ENCODE data around the gene RC3H1.
"Not testable (repeated sequence)": the region's sequence is repeated elsewhere in the genome, so short reads cannot be mapped to it uniquely, and the experiment has no call there.

RC3H1 gene

DNA sequence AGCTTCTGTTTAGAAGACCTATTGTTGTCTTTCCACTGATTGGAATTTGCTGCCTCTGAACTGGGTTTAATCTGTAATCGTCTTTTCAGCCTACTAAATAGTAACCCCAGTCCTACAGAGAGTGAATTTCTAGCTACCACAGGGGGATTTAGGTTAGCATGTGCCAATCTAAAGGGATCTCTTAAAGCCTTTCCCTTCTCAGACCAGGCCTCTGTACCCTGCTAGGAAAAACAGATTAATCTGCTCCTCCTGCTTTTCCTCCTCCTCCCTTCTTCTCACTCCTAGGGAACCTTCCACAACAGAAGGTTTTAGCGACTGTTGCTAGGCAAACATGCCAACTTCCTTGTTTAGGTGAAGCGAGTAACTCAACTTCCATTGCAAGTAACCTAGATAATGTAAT lies 1.3 kb upstream of the RC3H1 start:
- DNase-seq (ENCODE audit: low read depth), result peak; percentile 41

GRCh38 chr1:174022976-174023277 lies 770 bp upstream of the RC3H1 start:
- no peak for DNase-seq (ENCODE audit: low read depth)

DNA sequence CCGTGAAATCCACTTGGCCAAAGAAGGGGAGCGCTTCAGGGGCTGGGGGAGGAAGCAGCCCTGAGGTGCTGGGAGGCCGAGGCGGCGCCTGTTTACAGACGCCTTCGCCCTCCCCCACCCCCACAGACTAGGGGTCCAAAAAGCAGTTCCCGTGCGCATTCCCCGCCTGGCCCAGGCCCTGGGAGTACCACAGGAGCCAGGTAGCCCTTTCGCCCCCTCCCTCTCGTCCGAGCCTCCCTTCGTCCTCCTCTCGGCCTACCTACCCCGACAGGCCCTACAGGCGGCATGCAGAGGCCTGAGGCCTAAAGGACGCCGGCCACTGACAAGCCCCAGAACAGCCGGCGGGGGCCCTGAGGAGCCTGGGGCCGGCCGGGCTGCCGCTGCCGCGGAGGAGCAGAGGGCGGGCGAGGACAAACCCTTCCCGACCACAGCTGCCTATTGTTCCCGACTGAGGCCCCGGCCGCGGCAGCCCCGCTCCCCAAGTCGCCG lies 522 bp downstream of the RC3H1 start:
- peak; percentile 67 for DNase-seq (ENCODE audit: low read depth)

- no peak for DNase-seq (ENCODE audit: low read depth)
Observed at GRCh38 chr1:174018565-174018964, 3.6 kb downstream of the RC3H1 start.

DNA sequence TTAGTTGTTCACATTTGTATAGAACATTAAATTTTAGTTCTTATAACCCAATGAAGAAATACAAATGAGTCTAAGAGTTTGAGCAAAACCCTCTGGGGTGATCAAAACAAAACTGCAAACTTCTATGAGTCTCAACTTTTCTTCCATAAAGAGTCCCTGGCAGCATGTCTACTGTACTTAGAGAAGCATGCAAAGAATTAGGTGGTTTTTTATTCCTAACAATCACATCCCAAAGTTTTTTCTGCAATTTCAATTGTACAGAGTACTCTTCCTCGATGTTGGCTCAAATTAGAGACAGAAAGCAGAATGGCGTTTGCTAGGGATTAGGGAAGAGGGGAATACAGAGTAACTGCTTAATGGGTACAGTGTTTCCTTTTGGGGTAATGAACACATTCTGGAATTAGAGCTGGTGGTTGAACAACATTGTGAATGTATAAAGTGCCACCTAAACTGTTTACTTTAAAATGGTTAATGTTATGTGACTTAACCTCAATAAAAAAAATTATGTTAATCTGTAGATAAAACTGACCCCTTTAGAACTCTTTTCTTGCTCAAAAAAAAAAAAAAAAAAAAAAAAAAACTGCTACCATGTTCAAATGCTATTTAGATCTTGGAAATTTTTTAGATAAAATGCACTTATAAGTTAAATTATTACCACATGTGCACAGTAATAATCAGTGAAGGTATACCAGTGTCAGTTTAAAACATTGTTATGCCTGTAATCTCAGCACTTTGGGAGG lies 4.8 kb downstream of the RC3H1 start:
- DNase-seq (ENCODE audit: low read depth), result no peak

- DNase-seq (ENCODE audit: low read depth), result peak; percentile 21
Observed at GRCh38 chr1:174013864-174014418, 8.2 kb downstream of the RC3H1 start.

GRCh38 chr1:174008979-174009378 lies 13.2 kb downstream of the RC3H1 start:
- no peak for DNase-seq (ENCODE audit: low read depth)

DNA sequence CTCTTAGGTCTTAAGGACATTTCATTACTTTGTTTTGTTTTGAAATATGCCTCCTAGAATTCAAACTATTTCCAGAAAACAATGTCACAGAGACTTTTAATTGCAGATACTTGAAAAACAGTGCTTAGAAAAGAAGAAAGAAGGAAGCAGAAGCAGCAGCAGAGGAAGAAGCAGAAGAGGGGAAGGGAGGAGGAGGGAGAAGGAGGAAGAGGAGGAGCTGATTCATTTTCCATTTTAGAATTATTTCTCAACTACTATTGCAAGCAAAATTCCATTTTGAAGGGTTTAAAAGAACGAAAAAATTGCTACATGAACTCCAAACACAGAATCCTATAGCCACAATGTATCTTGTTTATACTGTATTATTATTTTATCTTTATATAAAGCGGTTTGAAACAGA lies 13.9 kb downstream of the RC3H1 start:
- no peak for DNase-seq (ENCODE audit: low read depth)

DNA sequence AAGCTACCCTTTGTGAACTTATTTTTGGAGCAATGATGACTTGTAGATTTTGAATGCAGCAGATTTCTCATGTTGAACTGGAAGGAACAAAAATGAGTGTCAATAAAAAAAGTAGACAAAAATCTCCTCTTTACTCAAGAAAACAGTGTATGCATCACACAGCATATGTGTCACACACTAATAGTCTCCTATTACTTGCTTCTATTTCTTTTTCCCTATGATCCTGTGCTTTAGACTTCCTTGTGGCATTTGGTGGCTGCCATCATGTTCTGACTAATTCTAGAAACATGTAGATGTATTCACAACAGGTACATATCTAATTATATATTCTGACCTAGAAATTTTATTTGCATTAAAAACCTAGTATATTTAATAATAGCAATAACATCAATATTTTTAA lies 14.3 kb downstream of the RC3H1 start:
- DNase-seq (ENCODE audit: low read depth), result peak; percentile 40

DNA sequence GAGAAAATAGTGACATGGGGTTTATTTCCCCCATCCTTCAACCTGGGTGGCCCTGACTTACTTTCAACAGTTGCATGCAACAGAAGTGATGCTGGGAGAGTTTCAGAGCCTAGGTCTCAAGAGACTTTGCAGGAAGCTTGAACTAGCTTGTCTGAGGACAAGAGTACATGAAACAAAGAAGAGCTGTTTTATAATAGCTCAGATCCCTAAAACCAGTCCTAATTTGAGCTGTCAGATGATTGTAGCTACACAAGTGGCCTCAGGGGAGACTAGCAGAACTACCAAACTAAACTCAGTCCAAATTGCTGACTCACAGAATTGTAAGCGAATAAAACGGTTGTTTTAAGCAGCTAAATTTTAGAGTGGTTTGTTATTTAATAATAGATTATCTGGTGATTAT lies 17.1 kb downstream of the RC3H1 start:
- peak; percentile 15 for DNase-seq (ENCODE audit: low read depth)

DNA sequence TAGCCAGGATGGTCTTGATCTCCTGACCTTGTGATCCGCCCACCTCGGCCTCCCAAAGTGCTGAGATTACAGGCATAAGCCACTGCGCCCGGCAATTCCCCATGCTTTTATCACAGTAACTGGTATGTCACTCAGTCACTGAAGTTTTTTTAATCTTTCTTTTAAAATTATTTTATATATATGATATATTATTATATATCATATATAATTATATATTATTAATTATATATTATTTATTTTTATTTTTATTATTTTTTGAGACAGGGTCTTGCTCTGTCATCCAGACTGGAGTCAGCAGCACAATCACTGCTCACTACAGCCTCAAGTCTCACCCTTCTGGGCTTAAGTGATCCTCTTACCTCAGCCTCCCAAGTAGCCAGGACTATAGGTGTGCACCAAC lies 18.3 kb downstream of the RC3H1 start:
- DNase-seq (ENCODE audit: low read depth), result no peak

GRCh38 chr1:174001573-174001972 lies 20.6 kb downstream of the RC3H1 start:
- no peak for DNase-seq (ENCODE audit: low read depth)

DNA sequence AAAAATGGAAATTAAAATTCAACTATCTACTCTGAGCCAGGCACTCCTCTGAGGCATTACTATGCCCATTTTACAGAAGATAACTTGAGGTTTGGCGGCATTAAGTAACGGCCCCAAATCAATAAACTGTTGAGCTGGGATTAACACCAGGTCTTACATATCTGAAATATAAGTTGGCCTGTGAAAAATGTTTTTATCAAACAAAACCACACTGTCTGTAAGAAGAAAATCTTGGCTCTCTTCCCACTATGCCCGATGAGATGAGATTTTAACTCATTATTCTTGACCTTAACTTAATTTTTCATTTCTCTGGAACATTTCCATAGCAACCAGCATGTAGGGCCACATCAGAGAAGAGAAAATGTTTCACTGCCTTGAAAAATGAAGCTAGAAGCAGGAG lies 21.8 kb downstream of the RC3H1 start:
- DNase-seq (ENCODE audit: low read depth), result no peak

DNA sequence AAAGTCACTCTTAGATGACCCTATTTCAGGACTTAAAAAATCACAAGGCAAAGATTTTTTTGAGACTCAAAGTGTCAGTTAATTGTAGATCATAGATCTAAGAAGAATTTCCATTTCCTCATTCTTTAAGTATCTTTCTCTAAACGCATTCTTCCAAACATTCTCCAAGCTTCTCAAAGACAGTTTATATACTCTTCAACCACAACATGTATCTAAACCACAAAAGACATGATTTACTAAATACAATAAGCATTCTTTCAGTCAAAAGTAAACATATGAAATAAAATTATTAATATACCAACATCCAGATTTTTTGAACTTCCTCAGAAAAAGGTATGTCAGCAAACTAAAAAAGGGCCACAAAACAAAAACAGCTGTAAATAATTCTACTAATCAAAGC lies 24.4 kb downstream of the RC3H1 start:
- peak; percentile 36 for DNase-seq (ENCODE audit: low read depth)

DNA sequence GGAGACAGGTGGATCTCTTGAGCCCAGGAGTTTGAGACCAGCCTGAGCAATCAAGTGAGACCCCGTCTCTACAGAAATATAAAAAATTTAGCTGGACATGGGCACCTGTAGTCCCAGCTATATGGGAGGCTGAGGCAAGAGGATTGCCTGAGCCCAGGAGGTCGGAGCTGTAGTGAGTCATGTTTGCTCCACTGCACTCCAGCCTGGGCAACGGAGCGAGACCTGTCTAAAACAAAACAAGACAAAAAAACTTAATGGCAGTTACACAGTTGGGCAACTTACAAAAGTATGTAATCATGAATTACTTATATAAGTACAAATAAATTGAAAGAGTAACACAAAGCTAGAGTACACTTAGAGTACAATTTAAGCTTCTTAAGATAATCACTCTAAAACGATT lies 25.2 kb downstream of the RC3H1 start:
- no peak for DNase-seq (ENCODE audit: low read depth)

- DNase-seq (ENCODE audit: low read depth), result peak; percentile 24
Observed at GRCh38 chr1:173995475-173995874, 26.7 kb downstream of the RC3H1 start.

GRCh38 chr1:173993948-173994347 lies 28.2 kb downstream of the RC3H1 start:
- not testable (repeated sequence) for DNase-seq (ENCODE audit: low read depth)

DNA sequence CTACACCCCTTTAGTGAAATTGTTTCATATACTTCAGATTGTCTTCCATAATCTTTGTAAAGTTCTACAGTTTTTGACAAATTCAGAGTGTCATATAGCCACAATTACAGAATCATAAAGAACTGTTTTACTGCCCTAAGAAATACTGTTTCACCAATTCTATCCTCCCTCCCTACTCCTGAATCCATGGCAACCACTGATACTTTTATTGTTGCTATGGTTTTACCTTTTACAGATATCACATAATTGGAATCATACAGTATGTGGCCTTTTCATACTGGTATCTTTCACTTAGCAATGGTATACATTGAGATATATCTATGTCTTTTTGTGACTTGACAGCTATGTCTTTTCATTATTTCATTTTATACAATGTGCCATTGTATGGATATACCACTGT lies 34.1 kb downstream of the RC3H1 start:
- DNase-seq (ENCODE audit: low read depth), result no peak

GRCh38 chr1:173986951-173987350 lies 35.2 kb downstream of the RC3H1 start:
- no peak for DNase-seq (ENCODE audit: low read depth)

DNA sequence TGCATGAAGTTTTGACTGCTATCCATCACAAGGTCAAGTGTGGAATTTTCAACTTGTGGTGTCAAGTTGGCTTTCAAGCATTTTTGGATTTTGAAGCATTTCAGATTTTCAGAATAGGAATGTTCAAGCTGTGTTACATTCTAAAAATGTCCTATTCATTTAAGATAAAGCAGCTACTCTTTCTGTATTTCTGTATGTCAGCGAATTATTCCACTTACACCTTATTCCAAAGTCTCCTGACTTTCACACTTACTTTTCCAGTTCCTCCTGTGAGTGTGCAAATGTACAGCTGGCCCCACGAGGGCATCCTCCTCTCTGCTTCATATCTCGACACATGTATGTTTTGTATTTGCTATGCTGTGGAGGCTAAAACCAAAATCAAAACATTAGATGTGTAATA lies 51.9 kb downstream of the RC3H1 start:
- DNase-seq (ENCODE audit: low read depth), result no peak

DNA sequence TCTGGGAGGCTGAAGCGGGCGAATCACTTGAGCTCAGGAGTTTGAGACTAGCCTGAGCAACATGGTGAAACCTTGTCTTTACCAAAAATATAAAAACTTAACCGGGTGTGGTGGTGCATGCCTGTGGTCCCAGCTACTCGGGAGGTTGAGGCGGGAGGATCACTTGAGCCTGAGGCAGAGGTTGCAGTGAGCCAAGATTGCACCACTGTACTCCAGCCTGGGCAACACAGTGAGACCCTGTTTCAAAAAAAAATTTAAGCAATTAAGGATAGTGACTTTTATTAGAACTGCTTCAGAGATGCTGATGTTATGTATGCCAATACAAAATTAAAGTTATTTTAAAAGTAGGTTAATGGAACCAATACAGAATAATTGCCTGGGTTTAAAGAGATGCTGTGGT lies 56.3 kb downstream of the RC3H1 start:
- not testable (repeated sequence) for DNase-seq (ENCODE audit: low read depth)

GRCh38 chr1:173963477-173963876 lies 58.7 kb downstream of the RC3H1 start:
- DNase-seq (ENCODE audit: low read depth), result no peak

DNA sequence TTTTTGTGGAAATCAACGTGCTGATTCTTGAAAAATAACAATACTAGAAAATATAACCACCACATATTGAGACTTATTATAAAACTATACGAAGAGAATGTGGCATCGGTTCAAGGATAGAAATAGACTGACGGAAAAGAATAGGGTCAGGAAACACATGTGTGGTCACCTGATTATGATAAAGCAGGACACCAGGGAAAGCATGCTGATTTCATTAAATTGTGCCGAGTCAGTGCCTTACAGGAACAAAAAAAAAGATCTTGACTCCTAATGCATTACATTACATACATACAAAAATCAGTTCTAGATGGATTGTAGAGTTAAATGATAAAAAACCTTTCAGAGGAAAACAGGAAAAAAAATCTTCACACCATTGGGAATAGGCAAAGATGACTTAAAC lies 61.5 kb downstream of the RC3H1 start:
- DNase-seq (ENCODE audit: low read depth), result no peak

DNA sequence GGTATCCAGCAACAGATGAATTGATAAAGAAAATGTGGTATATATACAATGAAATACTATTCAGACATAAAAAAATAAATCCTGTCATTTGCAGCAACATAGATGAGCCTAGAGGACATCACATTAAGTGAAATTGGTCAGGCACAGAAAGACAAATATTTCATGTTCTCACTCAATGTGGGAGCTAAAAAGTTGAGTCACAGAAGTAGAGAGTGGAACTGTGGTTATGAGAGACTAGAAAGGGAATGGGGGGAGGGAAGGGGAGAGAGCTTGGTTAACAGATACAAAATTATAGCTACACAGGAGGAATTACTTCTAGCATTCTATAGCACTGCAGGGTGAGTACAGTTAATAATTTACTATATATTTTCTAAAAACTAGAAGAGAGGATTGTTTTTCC lies 68.0 kb downstream of the RC3H1 start:
- DNase-seq (ENCODE audit: low read depth), result peak; percentile 17
